H9 (cell line): ENCODE measurements around the gene PHOSPHO1. TPM values are rescaled to one million over a fixed set of nuclear protein-coding genes. Genes with fewer than 3 reads are reported as not detected.

Source experiments
- DNase-seq: peaks from one replicate; pipeline ENCODE4 v3.0.0-alpha.2; 2017
- H2AFZ ChIP-seq: one replicate; pipeline ENCODE4 v1.6.1; 2013; ENCODE audit warnings: mild to moderate bottlenecking, low read length, control low read depth, moderate library complexity
- H2AK5ac ChIP-seq: 2 replicates; pipeline ENCODE4 v1.6.1; 2013; ENCODE audit warnings: low read length, control low read depth, mixed read lengths; ENCODE audit not compliant: insufficient read length
- H2BK120ac ChIP-seq: one replicate; pipeline ENCODE4 v1.6.1; 2013; ENCODE audit warnings: low read depth, mild to moderate bottlenecking, low read length, control low read depth, inconsistent platforms; ENCODE audit not compliant: poor library complexity, severe bottlenecking
- H2BK12ac ChIP-seq: 2 replicates; pipeline ENCODE4 v1.6.1; 2013; ENCODE audit warnings: low read length, control low read depth, mixed read lengths, low read depth; ENCODE audit not compliant: insufficient read length
- H2BK15ac ChIP-seq: 2 replicates; pipeline ENCODE4 v1.6.1; 2013; ENCODE audit warnings: low read depth, low read length, control low read depth
- H2BK20ac ChIP-seq: one replicate; pipeline ENCODE4 v1.6.1; 2013; ENCODE audit warnings: low read depth, mild to moderate bottlenecking, low read length, control low read depth, inconsistent platforms; ENCODE audit not compliant: poor library complexity, severe bottlenecking
- H2BK5ac ChIP-seq: 2 replicates; pipeline ENCODE4 v1.6.1; 2013; ENCODE audit warnings: low read length, control low read depth, mixed read lengths; ENCODE audit not compliant: insufficient read length
- H3K14ac ChIP-seq: 2 replicates; pipeline ENCODE4 v1.6.1; 2013; ENCODE audit warnings: low read length, control low read depth; ENCODE audit not compliant: insufficient read depth
- H3K18ac ChIP-seq: 2 replicates; pipeline ENCODE4 v1.6.1; 2013; ENCODE audit warnings: low read depth, mild to moderate bottlenecking, mixed read lengths, low read length, control low read depth; ENCODE audit not compliant: insufficient read length
- H3K23ac ChIP-seq: 2 replicates; pipeline ENCODE4 v1.6.1; 2013; ENCODE audit warnings: low read length, control low read depth, mixed read lengths, low read depth; ENCODE audit not compliant: insufficient read length
- H3K23me2 ChIP-seq: 2 replicates; pipeline ENCODE4 v1.6.1; 2013; ENCODE audit warnings: low read depth, mild to moderate bottlenecking, mixed read lengths, low read length, control low read depth; ENCODE audit not compliant: insufficient read length, poor library complexity, severe bottlenecking
- H3K27ac ChIP-seq: 2 replicates; pipeline ENCODE4 v1.5.1; 2013; ENCODE audit warnings: low read length, control low read depth, mixed read lengths, low read depth; ENCODE audit not compliant: insufficient read length
- H3K27me3 ChIP-seq: 2 replicates; pipeline ENCODE4 v1.6.1; 2013; ENCODE audit warnings: low read length, control low read depth, inconsistent platforms; ENCODE audit not compliant: insufficient read depth
- H3K4ac ChIP-seq: 2 replicates; pipeline ENCODE4 v1.6.1; 2013; ENCODE audit warnings: low read depth, mild to moderate bottlenecking, control low read depth, inconsistent platforms, low read length, moderate library complexity
- H3K4me1 ChIP-seq: 2 replicates; pipeline ENCODE4 v1.6.1; 2013; ENCODE audit warnings: low read length, control low read depth, inconsistent platforms; ENCODE audit not compliant: insufficient read depth
- H3K4me2 ChIP-seq: 2 replicates; pipeline ENCODE4 v1.6.1; 2013; ENCODE audit warnings: low read length, control low read depth, mixed read lengths; ENCODE audit not compliant: insufficient read length, insufficient read depth
- H3K56ac ChIP-seq: 2 replicates; pipeline ENCODE4 v1.6.1; 2013; ENCODE audit warnings: low read depth, mild to moderate bottlenecking, mixed read lengths, low read length, control low read depth; ENCODE audit not compliant: insufficient read length
- H3K79me1 ChIP-seq: 2 replicates; pipeline ENCODE4 v1.6.1; 2013; ENCODE audit warnings: low read depth, mild to moderate bottlenecking, moderate library complexity, low read length, control low read depth, inconsistent platforms; ENCODE audit not compliant: insufficient read depth, poor library complexity, severe bottlenecking
- H3K79me2 ChIP-seq: 2 replicates; pipeline ENCODE4 v1.6.1; 2013; ENCODE audit warnings: low read length, control low read depth, inconsistent platforms; ENCODE audit not compliant: insufficient read depth
- H3K9ac ChIP-seq: 2 replicates; pipeline ENCODE4 v1.6.1; 2013; ENCODE audit warnings: low read length, control low read depth, mixed read lengths; ENCODE audit not compliant: insufficient read length; ENCODE audit errors: extremely low read depth
- H3K9me3 ChIP-seq: one replicate; pipeline ENCODE4 v1.6.1; 2013; ENCODE audit warnings: low read depth, low read length, inconsistent platforms; ENCODE audit not compliant: control insufficient read depth
- H3T11ph ChIP-seq: one replicate; pipeline ENCODE4 v1.6.1; 2013; ENCODE audit warnings: mild to moderate bottlenecking, low read length, control low read depth, inconsistent platforms
- H4K20me1 ChIP-seq: one replicate; pipeline ENCODE4 v1.6.1; 2013; ENCODE audit not compliant: control insufficient read depth, insufficient read length, insufficient read depth
- H4K5ac ChIP-seq: 2 replicates; pipeline ENCODE4 v1.6.1; 2013; ENCODE audit warnings: low read depth, mild to moderate bottlenecking, mixed read lengths, low read length, control low read depth; ENCODE audit not compliant: insufficient read length
- H4K8ac ChIP-seq: replicated peaks from 2 replicates; pipeline ENCODE4 v1.6.1; 2013; ENCODE audit warnings: low read length, control low read depth, mixed read lengths, low read depth; ENCODE audit not compliant: insufficient read length
- H4K91ac ChIP-seq: 2 replicates; pipeline ENCODE4 v1.6.1; 2013; ENCODE audit warnings: low read depth, mild to moderate bottlenecking, moderate library complexity, mixed read lengths, low read length, control low read depth; ENCODE audit not compliant: insufficient read length
- H3K27ac Mint-ChIP-seq, 3 experiments: 2 replicates in 2 of 3; 3 replicates in 1 of 3; pipeline ENCODE4 v1.8.0; 2020 to 2021; ENCODE audit warnings: mixed read lengths in 3 of 3, mild to moderate bottlenecking in 1 of 3, moderate library complexity in 1 of 3
- H3K27me3 Mint-ChIP-seq: 2 replicates; pipeline ENCODE4 v1.8.0; 2021; ENCODE audit warnings: low read depth, mild to moderate bottlenecking, moderate library complexity, mixed read lengths
- H3K36me3 Mint-ChIP-seq, 3 experiments: 2 replicates in 2 of 3; 3 replicates in 1 of 3; pipeline ENCODE4 v1.8.0; 2020 to 2021; ENCODE audit warnings: low read depth in 3 of 3, mixed read lengths in 3 of 3; ENCODE audit not compliant: insufficient read depth in 1 of 3
- H3K4me1 Mint-ChIP-seq, 2 experiments: 2 replicates each; pipeline ENCODE4 v1.8.0; 2020; ENCODE audit warnings: mixed read lengths in 2 of 2
- H3K4me3 Mint-ChIP-seq, 2 experiments: 2 replicates in 1 of 2; 3 replicates in 1 of 2; pipeline ENCODE4 v1.8.0; 2020 to 2021; ENCODE audit warnings: mild to moderate bottlenecking in 2 of 2, mixed read lengths in 2 of 2, moderate library complexity in 1 of 2
- H3K9me3 Mint-ChIP-seq, 2 experiments: 2 replicates in 1 of 2; 3 replicates in 1 of 2; pipeline ENCODE4 v1.8.0; 2020; ENCODE audit warnings: mild to moderate bottlenecking in 2 of 2, mixed read lengths in 2 of 2, moderate library complexity in 1 of 2
- CTCF ChIP-seq: fragments of 200-600 bp; sonication (generic); conservative IDR thresholded peaks from 3 replicates; pipeline ENCODE4 v1.8.0; 2021; ENCODE audit warnings: antibody characterized with exemption, mild to moderate bottlenecking
- WGBS: extraction: QIAGEN DNeasy Blood & Tissue Kit; methylation state at CpG from one replicate; pipeline ENCODE4 v1.1.7; 2013; ENCODE audit warnings: missing lambda C conversion rate, low lambda C conversion rate, mixed read lengths; ENCODE audit not compliant: insufficient read length; ENCODE audit errors: extremely low coverage; 5-methylcytosine and 5-hydroxymethylcytosine counted together
- total RNA-seq: library from RNA; stranded (reverse); gene quantifications from 2 replicates; pipeline ENCODE4 v1.2.1, GENCODE V29; 2021

Gene PHOSPHO1
- total RNA-seq, 1 experiment from 2014 or later = 0.63 TPM

GRCh38 chr17:49278076-49278475 is 47.5 kb upstream of the PHOSPHO1 start:
- H4K20me1 ChIP-seq = no peaks in the 10 kb centered on the region
- no peak overlapping the region for H3K23ac ChIP-seq
- peak overlapping the region in 1 of 3 experiments; percentile 5; a peak in 2 of 7 replicates for H3K27ac Mint-ChIP-seq
- no peak overlapping the region for H3K18ac ChIP-seq
- no peak overlapping the region for H2AFZ ChIP-seq
- peak; percentile 37 for DNase-seq
- H3K4me2 ChIP-seq = no peak overlapping the region
- H3K14ac ChIP-seq = no peak overlapping the region
- TF ChIP-seq CTCF = no peak
- H4K5ac ChIP-seq = no peak overlapping the region
- no CpG with 5 or more reads among the region's 3 CpGs for WGBS
- H3K4ac ChIP-seq = no peak overlapping the region
- H2BK20ac ChIP-seq = no peak overlapping the region
- no peaks in the 10 kb centered on the region for H3K79me1 ChIP-seq
- H2AK5ac ChIP-seq = no peak overlapping the region
- H3K4me1 Mint-ChIP-seq = peaks cover 21 to 26% of the 10 kb centered on the region in 2 experiments
- H3K23me2 ChIP-seq = no peaks in the 10 kb centered on the region
- H4K8ac ChIP-seq = no peak overlapping the region
- no peak overlapping the region for H3K4me3 Mint-ChIP-seq
- H3T11ph ChIP-seq = no peak overlapping the region
- no peaks in the 10 kb centered on the region for H3K27me3 ChIP-seq
- H4K91ac ChIP-seq = no peak overlapping the region
- no peaks in the 10 kb centered on the region; the same call in 1 of the 2 replicates for H3K4me1 ChIP-seq
- no peak overlapping the region for H3K56ac ChIP-seq
- H2BK15ac ChIP-seq = no peak overlapping the region
- H3K36me3 Mint-ChIP-seq = no peaks in the 10 kb centered on the region
- H3K9ac ChIP-seq = no peak overlapping the region
- no peak overlapping the region for H2BK5ac ChIP-seq
- no peaks in the 10 kb centered on the region for H3K27me3 Mint-ChIP-seq
- no peak overlapping the region for H2BK12ac ChIP-seq
- H3K79me2 ChIP-seq = no peaks in the 10 kb centered on the region
- no peaks in the 10 kb centered on the region for H3K9me3 ChIP-seq
- H3K27ac ChIP-seq = no peak overlapping the region
- H2BK120ac ChIP-seq = no peak overlapping the region
- no peaks in the 10 kb centered on the region for H3K9me3 Mint-ChIP-seq
